LNCaP clone FGC (cell line): Measurements from ENCODE around the gene USP34.

Experiments
- DNase-seq: peaks from one replicate; pipeline ENCODE4 v3.0.0-alpha.2; 2011; ENCODE audit warnings: low read depth
- H3K4me3 ChIP-seq: 2 replicates; pipeline ENCODE4 v1.5.1; 2011; ENCODE audit warnings: mild to moderate bottlenecking, low read depth, low read length, control low read depth
- TF ChIP-seq, protein P1 (sequence below): IDR thresholded peaks from 2 replicates; pipeline ENCODE4 v1.5.1; 2012; ENCODE audit warnings: mild to moderate bottlenecking; ENCODE audit not compliant: control insufficient read depth, insufficient read depth; ENCODE audit errors: extremely low read depth

Gene USP34

DNA sequence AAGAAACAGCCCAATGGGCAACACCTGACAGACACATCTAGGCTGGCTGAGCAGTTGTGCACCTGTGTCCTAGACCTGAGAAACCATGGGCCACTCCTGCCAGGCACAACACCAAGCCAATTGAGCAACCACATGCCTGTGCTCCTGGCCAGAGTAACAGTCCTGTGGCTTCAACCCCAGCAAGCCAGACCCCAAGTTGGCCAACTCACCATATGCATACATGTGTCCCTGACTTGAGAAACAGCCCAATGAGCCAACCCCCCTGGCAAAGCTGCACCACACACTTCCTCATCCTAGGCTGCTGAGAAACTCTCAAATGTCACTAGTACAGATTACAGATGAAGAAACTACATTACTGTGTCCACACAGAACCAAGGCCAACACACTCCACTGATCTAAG, 36.6 kb downstream of the USP34 start:
- TF ChIP-seq, protein P1, sequence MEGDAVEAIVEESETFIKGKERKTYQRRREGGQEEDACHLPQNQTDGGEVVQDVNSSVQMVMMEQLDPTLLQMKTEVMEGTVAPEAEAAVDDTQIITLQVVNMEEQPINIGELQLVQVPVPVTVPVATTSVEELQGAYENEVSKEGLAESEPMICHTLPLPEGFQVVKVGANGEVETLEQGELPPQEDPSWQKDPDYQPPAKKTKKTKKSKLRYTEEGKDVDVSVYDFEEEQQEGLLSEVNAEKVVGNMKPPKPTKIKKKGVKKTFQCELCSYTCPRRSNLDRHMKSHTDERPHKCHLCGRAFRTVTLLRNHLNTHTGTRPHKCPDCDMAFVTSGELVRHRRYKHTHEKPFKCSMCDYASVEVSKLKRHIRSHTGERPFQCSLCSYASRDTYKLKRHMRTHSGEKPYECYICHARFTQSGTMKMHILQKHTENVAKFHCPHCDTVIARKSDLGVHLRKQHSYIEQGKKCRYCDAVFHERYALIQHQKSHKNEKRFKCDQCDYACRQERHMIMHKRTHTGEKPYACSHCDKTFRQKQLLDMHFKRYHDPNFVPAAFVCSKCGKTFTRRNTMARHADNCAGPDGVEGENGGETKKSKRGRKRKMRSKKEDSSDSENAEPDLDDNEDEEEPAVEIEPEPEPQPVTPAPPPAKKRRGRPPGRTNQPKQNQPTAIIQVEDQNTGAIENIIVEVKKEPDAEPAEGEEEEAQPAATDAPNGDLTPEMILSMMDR, result no peak
- H3K4me3 ChIP-seq, result no peak overlapping the region
- DNase-seq, result no peak

DNA sequence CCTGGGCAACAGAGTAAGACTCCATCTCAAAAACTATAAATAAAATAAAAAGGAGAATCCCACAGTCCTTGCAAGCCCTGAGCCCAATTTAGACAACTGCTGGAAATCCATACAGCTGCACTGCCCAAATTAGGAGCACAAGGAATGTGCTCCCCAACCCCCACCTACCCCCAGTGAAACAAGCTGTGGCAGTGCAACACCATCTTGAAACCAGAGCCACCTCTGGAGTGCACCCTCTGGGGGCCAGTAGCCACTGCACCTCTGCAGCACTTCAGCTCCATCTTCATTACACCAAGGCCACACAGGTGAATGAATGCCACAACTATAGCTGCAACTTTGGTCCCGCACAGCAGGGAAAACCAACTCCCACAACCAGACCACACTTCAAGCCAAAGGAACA, 37.3 kb downstream of the USP34 start:
- no peak for DNase-seq
- H3K4me3 ChIP-seq, result no peak overlapping the region
- TF ChIP-seq, protein P1, result no peak

- TF ChIP-seq, protein P1, result no peak
- no peak overlapping the region for H3K4me3 ChIP-seq
- DNase-seq, result no peak
Measured at GRCh38 chr2:61432990-61433389, 37.9 kb downstream of the USP34 start.

- DNase-seq, result no peak
- TF ChIP-seq, protein P1, result no peak
- H3K4me3 ChIP-seq, result no peak overlapping the region
Measured at GRCh38 chr2:61431345-61431744, 39.5 kb downstream of the USP34 start.

DNA sequence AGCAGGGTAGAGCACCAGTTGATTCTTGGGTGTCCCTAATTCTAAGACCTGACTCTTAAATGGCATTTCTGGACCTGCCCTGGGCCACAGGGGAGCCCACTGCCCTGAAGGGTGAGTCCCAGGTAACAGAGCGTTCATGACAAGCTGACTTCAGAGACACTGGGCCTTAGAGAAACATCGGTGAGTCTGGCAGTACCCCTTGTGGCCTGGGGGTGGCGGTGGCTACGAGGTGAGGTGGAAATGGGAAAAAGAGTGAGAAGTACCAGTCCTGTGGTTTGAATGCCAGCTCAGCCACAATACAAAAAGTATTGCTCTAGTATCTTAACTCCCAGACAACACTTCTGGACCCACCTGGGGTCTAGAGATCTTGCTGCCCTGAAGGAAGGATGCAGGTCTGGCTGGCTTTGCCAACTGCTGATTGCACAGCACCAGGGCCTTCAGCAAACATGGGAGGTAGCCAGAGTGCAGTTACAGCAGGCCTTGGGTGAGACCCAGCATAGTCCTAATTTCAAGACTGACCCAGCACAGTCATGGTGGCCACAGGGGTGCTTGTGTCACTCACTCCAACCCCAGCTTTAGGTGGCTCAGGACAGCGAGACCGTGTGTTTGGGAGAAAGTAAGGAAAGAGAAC, 44.5 kb downstream of the USP34 start:
- no peak for DNase-seq
- no peak overlapping the region for H3K4me3 ChIP-seq
- TF ChIP-seq, protein P1, result 0 out of 2 replicates have a peak, but pooled peaks have one; percentile 13

GRCh38 chr2:61425605-61426155, 45.2 kb downstream of the USP34 start:
- DNase-seq, result no peak
- TF ChIP-seq, protein P1, result no peak
- H3K4me3 ChIP-seq, result no peak overlapping the region

- TF ChIP-seq, protein P1, result no peak
- peak; percentile 89 for DNase-seq
- H3K4me3 ChIP-seq, result no peak overlapping the region
Measured at GRCh38 chr2:61423714-61424113, 47.2 kb downstream of the USP34 start.
